Measurements from ENCODE around the gene C3orf52.

Gene C3orf52

DNA sequence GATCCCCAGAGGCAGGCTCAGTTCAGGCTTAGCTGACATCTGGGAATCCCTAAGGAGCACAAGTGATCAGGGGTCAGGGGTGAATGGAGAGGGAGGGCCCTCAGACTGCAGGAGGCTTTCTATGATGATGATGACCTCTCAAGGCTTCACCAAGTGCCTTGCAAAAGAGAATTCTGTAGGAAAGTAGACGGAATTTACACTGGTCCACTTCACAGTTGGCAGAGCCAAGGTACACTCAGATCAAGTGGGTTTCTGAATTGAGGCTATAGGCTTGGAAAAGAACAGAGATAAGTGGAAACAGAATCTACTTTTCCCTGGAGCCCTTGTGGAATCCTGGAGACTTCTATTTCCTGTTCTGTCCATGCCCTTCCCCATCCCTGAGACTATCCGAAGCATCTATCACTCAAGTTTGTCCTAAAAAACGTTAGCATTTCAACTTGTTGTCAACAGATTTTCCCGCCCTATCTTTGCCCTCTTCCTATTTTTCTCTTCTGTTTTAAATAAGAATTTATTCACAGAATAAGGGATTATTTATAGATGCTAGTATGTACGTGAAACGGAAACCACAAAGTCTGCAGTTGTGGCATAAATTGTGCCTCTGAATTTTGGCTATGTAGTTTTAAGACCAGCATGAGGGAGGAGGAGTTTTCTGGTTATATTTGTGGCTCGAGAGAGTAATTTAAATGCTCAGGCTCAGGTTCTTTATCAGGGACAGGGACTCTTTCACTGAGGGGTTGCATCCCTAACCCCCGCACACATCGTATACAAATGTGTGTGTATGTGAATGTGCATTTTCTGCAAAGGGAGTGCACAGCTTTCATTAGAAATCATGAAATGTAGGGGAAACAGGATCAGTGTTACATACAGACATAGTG is 34.0 kb downstream of the C3orf52 start:
- DNase-seq: no peak

DNA sequence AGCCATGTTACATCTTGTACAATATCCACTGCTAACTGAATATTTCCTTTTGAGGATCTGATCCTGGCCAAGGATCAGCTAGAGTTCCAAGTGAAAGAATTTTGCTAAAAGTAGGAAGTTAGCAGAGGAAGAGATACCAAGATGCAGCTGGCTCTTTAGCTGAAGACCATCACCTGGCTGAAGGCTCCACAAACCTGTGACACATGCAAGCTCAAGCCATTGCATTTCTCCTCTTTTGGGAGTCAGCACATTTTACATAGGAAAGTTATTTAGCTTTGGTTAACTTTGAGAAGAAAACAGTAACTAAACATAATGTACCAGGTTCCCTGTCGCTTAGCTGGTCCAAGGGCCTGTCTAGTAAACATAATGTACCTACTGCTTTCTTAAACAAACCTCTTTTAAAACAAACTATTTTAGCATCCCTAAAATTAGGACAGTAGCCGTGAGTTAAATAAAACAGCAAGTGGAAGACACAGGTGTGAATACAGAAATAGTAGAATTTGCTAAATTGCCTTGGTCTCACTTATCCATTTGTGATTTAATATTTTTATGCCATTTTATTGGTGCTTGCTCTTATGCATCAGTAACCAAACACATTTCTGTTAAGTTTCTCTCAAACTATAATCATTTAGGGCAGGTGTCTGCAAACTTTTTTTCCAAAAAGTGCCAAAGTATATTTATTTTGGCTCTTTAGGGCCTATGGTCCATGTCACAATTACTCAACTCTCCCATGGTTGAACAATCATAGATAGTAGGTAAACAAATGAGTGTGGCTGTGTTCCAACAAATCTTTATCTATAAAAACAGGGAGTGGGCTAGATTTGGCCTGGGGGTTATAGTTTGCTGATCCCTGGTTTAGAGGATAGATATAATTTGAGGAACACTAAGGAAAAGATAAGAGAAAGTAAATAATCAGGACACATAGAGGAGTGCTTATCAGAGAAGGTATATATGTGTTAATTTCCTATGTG is 35.7 kb downstream of the C3orf52 start:
- no peak for DNase-seq

DNA sequence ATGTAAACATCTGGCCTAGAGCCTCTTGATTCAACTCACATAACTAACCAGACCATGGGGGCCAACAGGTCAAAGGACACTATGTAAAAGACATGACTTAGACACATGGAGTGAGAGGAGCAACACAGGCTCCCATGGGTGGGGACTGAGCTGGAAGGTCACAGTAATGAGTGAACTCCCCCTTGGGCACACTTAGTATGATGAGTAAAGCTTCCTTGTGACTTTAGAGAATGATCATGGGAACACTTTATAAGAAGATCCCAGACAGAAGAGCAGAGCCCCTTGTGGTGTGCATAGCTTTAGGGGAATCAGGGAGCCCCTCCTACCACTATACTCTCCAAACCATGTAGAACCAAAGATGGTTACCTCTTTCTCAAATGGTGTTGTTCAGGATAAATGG is 36.7 kb downstream of the C3orf52 start:
- no peak for DNase-seq

DNA sequence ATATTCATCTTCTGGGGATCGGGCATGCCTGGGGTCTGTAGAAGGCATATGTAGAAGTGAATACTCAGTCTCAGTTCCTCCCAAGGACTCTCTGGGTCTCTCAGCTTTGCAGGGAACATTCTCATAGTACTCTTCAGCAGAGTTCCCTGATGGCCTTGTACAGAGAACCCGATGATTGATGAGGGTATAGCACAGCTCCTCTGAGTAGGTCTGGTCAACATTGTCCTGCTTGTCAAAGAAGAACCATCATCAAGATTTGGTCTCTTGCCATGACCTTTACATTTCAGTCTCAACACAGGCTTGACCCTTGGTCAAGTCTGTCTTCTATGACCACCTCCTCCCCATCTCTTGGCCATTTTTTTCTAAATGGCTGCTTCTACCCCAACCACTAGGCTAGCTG is 37.4 kb downstream of the C3orf52 start:
- DNase-seq: no peak

DNA sequence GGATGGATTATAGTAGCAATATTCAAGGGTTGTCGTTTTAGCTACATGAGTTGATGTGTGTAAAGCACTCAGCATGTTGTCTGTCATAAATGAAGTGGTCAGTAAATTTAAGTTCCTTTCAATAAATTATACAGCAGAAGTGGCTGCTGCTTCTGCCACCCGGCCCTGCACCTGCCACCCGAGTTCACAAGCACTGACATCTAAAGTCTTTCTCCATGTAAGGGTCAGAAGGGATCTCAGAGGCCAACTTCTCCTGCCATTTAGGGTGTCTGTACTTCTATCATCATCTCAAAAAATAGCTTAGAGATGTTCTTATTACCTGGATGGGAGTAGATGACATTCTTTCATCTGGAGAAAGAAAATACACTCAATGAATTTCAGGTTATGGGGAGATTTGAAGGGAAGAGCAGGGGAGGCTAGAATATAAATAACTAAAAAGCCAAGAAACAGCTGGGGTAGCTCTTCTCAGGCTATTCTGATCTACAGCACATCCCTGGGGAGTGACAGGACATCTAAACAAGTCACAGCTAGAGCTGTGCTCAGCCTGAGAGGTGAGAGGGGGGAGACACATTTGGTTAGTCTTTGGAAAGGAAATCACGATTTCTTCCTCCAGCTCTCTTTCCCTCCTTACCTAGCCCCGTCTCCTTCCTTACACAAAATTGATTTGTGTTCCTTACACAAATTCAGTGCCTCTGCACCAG is 38.9 kb downstream of the C3orf52 start:
- DNase-seq: no peak

DNA sequence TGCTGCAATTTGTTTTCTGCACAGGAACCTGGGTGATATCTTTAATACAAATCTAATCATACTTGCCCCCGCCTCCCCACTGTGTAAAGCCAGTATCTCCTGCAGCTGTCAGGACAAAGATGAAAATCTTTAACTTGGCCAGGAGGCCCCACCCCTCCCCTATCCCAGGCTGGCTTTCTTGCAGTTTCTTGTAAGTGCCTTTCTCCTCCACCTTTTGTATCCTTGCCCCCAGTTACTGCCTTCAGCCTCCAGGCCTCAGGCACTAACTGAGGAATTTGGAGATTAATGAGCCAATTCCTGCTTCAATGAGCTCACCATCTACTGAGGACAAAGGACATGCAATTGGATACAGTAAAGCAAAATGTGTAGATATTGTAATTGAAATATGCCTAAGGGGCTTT is 40.3 kb downstream of the C3orf52 start:
- no peak for DNase-seq

DNA sequence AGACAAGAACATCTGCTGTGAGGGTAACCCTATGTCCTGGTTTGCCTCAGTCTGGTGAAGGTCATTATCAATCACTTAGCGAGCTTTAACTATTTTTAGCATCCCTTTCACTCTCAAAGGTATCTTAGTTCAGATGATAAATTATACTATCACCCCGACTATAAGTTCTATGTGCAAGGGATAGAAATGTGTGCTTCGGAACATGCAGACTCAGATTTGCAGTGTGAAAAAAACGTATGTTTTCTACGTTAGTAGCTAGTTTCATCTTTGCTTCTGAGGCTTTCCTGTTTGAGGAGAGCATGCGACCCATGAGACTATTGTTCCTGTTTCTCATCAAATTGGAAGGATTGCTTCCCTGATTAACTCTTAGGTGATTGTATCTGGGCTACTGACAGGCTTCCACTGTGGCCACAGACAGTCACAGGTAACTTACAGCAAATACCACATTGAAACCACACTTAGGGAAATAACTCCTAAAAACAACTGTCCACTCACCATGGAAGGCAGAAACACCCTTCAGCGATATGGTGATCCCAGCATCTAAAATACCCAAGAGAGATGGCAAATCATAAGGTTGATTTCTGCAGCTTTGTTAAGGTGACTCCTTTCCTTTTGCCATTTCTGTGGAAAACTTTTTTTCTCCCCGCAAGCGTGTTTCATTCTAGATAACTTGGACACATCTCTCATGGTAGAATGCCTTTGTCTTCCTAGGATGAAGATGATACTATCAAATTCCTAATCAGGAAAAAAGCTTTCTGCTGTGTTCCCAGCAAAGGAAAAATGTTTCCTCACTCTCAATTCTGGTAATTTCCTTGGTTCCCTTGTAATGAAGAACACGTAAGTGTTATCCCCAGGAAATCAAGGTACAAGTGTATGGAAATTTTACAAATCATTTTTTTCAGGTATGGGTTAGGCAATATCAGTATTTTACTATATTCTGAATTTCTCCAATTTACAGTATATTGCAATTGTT is 41.6 kb downstream of the C3orf52 start:
- no peak for DNase-seq

DNA sequence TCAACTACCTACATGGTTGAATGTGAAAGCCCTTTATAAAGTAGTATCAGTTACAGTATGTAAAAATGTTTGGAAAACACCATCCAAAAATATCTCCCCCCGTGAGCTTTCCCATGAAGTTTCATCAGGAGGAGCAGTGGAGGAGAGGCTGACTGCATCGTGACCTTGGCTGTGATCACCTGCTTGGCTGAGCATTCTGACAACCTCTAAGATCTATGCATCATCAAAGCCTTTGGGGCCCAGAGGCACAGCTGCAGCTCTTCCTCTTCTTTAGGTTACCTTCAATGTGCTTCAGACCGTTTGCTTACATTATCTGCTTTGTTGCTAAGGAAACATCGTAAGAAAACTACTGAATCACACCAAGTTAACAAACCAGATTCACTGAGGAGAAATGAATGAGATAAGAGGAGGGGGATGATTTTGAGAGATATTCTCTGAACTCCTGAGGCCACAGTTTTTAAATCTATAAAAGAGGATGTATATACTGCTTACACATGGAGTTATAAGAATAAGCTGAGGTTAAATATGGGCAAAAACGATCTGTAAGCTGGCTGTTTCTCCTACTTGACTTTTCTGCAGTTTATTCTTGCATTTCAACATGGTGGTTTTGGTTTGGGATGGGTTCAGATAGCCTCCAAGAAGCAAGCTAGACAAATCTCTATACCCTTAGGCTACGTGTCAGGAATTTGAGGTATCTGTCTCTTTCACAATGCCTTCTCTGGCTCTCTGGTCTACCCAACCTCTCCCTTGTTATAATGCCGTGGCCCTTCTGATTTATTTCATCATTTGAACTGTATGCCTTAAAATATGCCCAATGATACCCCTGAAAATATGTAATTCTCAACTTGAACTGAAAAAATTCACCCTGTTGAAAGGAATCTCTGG is 42.9 kb downstream of the C3orf52 start:
- DNase-seq: no peak

DNA sequence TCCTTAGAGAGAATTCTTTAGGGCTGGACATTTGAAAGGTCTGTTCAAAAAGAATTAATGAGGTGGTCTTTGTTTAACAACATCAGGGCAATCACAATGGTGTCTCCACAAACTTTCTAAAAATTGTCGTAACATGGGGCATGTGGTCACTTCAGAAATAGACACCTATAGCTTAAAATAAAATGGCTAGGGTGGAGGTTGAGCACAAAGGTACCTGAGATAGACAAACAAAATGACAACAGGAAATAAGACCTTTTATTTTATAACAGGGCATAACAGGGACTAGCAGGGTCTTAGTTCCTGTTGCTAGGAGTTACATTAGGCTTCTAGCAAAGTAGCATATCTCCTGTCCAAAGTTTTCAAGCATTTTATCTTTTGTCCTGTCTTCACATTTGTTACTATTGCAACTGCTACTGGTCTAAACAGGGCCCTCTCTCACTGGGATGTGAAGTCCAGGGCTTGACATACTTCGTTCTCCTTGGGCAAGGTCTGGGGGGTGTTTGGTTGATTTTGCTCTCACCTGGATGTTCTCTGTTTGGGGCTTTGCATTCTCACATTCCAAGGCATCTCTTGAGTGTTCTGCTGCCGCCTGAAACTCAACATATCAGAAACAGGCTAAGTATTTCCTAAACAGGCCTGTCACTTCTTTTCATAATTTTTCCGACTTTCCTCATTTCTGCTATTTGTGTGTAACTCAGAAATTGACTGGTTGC is 43.9 kb downstream of the C3orf52 start:
- no peak for DNase-seq

DNA sequence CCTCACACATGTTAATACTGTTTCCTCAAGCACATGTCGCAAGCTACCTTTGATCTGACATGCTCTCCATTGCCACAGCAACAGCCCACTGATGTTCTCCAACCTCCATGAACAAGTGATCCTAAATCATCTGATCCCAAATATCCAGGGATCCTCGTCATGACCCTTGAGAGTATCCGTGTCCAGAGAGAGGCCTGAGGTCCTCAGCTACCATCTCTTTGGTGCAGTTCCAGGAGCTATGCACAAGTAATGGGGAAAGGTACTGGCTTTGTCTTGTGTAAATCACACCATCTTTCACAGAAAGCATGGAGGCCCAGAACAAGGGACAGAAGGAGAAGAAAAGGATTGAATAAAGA is 44.4 kb downstream of the C3orf52 start:
- no peak for DNase-seq

DNA sequence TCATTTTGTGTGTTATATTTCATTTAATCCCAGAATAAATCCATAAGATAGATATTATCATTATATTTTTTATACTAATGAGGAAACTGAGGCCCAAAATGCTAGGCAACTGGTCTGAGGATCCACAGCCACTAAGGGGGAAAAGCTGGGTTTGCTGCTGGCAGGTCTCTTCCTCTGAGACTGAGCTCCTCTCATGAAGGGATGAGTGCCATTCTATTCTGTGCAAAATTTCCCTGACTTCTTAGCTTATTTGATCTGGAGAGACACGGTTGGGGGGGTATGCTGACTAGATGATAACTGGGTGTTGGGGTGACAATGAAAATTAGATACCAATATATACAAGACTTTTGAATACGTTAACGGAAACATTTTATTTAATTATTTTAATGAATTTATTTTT is 44.9 kb downstream of the C3orf52 start:
- no peak for DNase-seq

DNA sequence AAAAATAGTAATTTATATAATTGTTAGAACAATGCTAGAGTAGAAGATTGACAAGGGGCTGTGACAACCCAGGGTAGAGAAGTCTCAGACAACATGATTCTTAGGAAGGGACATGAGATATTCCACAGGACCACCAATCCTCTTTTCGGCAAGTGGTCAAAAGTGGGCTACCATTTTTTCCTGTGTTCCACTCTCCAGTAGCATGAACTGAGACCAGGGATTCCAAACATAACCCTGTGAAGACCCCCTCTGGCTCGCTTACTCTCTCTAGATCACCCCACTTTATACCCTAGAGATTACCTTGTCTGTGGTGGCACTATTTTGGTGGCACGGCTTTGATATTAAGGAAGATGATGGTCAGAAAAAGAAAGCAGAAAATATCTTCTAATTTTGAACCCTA is 45.9 kb downstream of the C3orf52 start:
- no peak for DNase-seq

DNA sequence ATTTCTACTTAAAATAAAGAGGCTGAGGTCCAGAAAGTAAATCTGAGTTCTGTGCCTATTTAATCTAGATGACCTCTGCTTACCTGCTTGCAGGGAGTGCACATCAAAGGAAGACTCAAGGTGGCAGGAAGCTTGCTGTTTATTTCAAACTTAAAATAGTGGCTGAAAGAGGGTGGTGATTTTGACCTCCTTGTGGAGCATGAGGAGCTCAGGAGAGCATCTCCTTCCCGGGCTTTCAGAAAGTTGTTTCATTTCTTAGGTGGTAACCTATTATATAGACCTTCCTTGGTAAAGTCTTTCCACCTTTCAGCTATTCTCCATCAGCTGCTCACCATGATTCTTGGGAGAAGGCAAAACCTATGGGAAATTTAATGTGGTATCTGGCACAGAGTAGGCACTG is 46.4 kb downstream of the C3orf52 start:
- DNase-seq: no peak

DNA sequence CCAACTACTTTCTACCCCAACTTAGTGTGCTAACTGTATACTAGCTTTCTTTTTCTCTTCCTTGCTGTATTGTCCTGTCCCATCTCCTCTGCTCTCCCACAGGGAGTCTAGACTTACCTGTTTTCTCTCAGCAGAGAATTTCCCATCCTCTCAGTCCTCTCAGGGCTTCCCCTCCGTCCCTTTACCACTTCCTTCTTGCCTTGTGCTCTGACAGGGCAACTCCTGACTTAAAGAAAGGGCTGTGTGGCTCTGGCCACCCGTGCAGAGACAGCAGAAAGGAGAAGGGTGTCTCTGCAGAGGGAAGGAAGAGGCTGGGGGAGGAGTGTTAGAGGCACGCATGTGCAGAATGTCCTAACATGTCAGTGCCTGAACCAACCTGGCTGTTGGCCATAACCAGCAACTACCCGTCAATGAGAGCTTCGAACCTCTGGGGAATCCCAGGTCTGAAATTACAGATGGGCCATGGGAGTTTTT is 46.8 kb downstream of the C3orf52 start, which contains the start of gene GCSAM:
Gene GCSAM (minus strand): TSS at position 274 of the 474 bp plus-strand sequence. CDS start 128 bp downstream, at position 146.
- no peak for DNase-seq

DNA sequence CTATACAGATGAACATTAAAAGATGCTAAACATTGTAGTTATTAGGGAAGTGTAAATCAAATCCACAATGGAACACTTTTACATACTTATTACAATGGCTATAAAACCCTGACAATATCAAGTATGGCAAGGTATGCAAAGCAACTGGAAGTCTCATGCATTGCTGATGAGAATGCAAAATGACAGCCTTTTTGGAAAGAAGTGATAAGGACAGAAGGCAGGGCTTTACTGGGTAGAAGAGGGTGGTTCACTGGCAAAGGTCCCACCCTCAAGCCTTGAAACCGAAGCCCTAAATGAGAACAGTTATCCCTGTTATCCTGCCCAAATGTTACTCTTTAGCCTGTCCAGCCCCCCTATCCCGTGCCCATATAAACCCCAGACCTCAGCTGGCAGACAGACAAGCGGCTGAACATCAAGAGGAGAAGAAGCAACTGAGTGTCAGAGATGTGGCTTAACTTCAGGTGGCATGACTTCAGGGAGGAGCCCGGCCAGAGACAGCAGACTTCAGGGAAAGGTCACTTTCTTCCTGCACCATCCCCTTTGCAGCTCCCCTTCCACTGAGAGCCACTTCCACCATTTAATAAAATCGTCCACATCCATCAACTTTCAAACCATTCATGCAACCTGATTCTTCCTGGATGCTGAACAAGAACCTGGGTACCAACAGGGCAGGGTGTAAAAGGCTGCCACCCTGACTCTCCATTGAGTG is 47.6 kb downstream of the C3orf52 start:
- peak; percentile 27 for DNase-seq

DNA sequence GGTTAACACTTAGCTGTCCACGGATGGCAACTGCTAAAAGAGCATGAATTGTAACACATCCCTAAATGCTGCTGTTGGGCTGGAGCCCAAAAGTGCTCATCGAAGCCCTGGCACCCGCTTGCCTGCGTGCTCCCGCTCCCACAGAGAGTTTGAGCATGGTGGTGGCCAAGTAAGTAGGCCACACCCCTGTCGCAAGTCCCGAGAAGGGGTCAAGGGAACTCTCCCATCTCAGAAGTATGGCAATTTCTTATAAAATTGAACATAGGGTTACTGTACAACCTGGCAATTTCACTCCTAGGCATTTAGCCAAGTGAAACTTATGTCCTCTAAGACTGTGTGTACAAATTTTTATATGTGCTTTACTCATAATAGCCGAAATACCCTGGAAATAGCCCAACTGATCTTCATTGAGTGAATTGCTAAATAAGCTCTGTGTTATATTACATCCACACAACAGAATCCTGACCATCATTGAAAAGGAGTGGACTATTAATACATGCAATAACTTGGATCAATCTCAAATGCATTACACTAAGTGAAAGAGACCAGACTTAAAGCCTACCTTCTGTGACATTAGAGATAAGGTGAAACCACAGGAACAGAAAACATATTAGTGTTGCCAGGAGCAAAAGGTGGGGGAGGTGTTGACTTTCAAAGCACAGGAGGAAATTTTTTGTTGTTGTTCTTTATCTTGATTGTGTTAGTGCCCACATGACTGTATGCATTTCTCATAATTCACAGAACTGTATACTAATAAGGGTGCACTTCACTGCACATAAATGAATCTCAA is 48.3 kb downstream of the C3orf52 start:
- DNase-seq: no peak

DNA sequence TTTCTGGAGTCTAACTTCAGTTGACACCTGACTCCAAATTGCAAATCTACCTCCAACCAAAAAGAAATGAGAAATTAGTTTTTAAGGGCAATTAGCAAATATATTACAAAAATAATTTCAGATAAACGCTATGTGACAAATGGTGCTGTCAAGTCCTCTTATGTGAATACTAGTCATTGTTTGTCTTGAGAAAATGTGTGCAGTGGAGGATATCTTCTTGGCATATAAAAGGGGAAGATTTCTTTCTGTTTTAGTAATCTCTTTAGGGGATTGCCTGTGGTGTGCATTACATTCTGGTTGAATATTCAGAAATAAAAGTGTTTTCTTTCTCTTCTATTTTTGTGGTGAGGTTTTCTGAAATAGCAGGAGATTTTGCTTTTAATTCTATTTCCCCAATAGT is 49.9 kb downstream of the C3orf52 start:
- no peak for DNase-seq

DNA sequence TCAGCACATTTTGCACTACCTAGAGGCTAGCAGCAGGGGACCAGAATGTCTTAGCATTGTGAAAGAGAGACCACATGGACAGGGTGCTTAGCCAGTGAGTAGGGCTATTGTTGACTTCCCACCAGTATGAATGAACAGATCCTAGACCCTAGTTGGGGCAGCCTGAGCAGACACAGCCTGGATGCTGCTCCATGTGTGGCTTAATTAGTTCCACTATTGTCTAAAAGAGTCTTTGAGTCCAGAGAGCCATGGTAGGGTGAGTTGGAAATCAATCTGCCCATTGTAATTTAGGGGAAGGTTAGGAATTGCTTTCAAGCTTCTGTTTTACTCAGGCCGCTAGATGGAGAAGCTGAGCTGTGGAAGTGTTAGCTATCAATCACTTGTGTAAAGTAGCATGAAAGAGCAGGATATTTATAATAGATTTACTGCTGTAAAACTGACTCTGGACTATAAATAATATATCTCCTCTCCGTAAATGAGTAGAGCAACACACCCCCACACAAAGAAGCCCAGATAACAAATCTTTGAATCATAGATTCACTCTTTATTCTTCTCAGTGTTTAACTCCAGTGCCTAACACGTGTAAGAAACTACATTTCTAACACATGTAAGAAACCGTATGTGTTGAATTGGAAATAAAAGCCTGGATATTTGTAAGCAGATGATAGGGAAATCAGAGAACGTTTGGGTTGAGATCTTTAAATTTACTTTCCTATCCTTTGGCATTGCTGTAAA is 50.9 kb downstream of the C3orf52 start:
- peak; percentile 12 for DNase-seq
